Endodermal cell (in vitro differentiated cells): Measurements from ENCODE around the gene NDUFA12. TPM values are rescaled to one million over a fixed set of nuclear protein-coding genes. Genes with fewer than 3 reads are reported as not detected.

Experiments
- DNase-seq: peaks from one replicate; pipeline ENCODE4 v3.0.0-alpha.2; 2017
- H3K27ac ChIP-seq: 2 replicates; pipeline ENCODE4 v1.5.1; 2013; ENCODE audit warnings: mild to moderate bottlenecking, low read depth, low read length, moderate library complexity
- H3K27me3 ChIP-seq: 2 replicates; pipeline ENCODE4 v1.6.1; 2013; ENCODE audit warnings: mild to moderate bottlenecking, low read length, moderate library complexity; ENCODE audit not compliant: insufficient read depth, control insufficient read depth, poor library complexity, severe bottlenecking
- H3K36me3 ChIP-seq: 2 replicates; pipeline ENCODE4 v1.7.0; 2013; ENCODE audit warnings: mild to moderate bottlenecking, low read length, moderate library complexity; ENCODE audit not compliant: control insufficient read depth, insufficient read depth
- H3K4me1 ChIP-seq: one replicate; pipeline ENCODE4 v1.7.0; 2013; ENCODE audit warnings: low read length; ENCODE audit not compliant: control insufficient read depth, insufficient read depth
- H3K4me3 ChIP-seq: 2 replicates; pipeline ENCODE4 v1.5.1; 2013; ENCODE audit warnings: mild to moderate bottlenecking, low read length, moderate library complexity
- H3K9ac ChIP-seq: 2 replicates; pipeline ENCODE4 v1.6.1; 2013; ENCODE audit warnings: mild to moderate bottlenecking, low read length, moderate library complexity; ENCODE audit not compliant: poor library complexity, severe bottlenecking; ENCODE audit errors: extremely low read depth
- H3K9me3 ChIP-seq: 2 replicates; pipeline ENCODE4 v1.6.1; 2013; ENCODE audit warnings: mild to moderate bottlenecking, low read length, moderate library complexity; ENCODE audit not compliant: control insufficient read depth
- H3K27ac Mint-ChIP-seq: 2 replicates; pipeline ENCODE4 v1.8.0; 2020; ENCODE audit warnings: mixed read lengths
- H3K27me3 Mint-ChIP-seq: 2 replicates; pipeline ENCODE4 v1.8.0; 2021; ENCODE audit warnings: mild to moderate bottlenecking, mixed read lengths; ENCODE audit not compliant: insufficient read depth
- H3K36me3 Mint-ChIP-seq: 2 replicates; pipeline ENCODE4 v1.8.0; 2020; ENCODE audit warnings: low read depth, mixed read lengths
- H3K4me1 Mint-ChIP-seq: 2 replicates; pipeline ENCODE4 v1.8.0; 2020; ENCODE audit warnings: mixed read lengths
- H3K4me3 Mint-ChIP-seq: 2 replicates; pipeline ENCODE4 v1.8.0; 2020; ENCODE audit warnings: mild to moderate bottlenecking, moderate library complexity, mixed read lengths
- H3K9me3 Mint-ChIP-seq: 2 replicates; pipeline ENCODE4 v1.8.0; 2020; ENCODE audit warnings: mild to moderate bottlenecking, mixed read lengths
- WGBS, 2 experiments: methylation state at CpG; one replicate each; pipeline versions ENCODE4 v1.1.5 to v1.1.7; 2013; ENCODE audit warnings: missing lambda C conversion rate in 2 of 2, mixed read lengths in 1 of 2; ENCODE audit not compliant: insufficient coverage in 1 of 2, insufficient read length in 1 of 2; 5-methylcytosine and 5-hydroxymethylcytosine counted together
- total RNA-seq, 2 donors: library from RNA; stranded (reverse); fragmentation: NEBNext Ultra II Directional in 1 of 2; extraction: Animal tissue kit (Norgen Biotek cat#: 25700) in 1 of 2; gene quantifications; 2 replicates in 1 of 2; 3 replicates in 1 of 2; pipeline ENCODE4 v1.2.1, GENCODE V29; 2021
- TF ChIP-seq, protein P1 (sequence below): fragments of 200-600 bp; sonication (generic); conservative IDR thresholded peaks from 2 replicates; pipeline ENCODE4 v1.5.0; 2021; ENCODE audit warnings: antibody characterized with exemption, mild to moderate bottlenecking

The NDUFA12 gene
- total RNA-seq, 2 donors from 2014 or later, result 113 to 131 TPM

GRCh38 chr12:95034750-95035149, 31.3 kb upstream of the NDUFA12 start:
- Histone ChIP-seq H3K9me3 (no peaks in the 10 kb centered on the region), H3K36me3 (peaks cover 86% of the 10 kb centered on the region), H3K27ac (no peak overlapping the region), H3K27me3 (no peaks in the 10 kb centered on the region), H3K4me1 (no peaks in the 10 kb centered on the region), H3K9ac (no peak overlapping the region), H3K4me3 (no peak overlapping the region)
- H3K4me3 Mint-ChIP-seq, result no peak overlapping the region
- H3K4me1 Mint-ChIP-seq, result no peaks in the 10 kb centered on the region
- H3K27me3 Mint-ChIP-seq, result no peaks in the 10 kb centered on the region
- H3K36me3 Mint-ChIP-seq, result peaks cover 31% of the 10 kb centered on the region
- H3K9me3 Mint-ChIP-seq, result no peaks in the 10 kb centered on the region
- H3K27ac Mint-ChIP-seq, result no peak overlapping the region
- no peak for DNase-seq
- 88% methylated on average over 1 of the region's 1 CpG; no CpG with 5 or more reads in 1 of the 2 experiments for WGBS, 2 experiments
- TF ChIP-seq, protein P1, sequence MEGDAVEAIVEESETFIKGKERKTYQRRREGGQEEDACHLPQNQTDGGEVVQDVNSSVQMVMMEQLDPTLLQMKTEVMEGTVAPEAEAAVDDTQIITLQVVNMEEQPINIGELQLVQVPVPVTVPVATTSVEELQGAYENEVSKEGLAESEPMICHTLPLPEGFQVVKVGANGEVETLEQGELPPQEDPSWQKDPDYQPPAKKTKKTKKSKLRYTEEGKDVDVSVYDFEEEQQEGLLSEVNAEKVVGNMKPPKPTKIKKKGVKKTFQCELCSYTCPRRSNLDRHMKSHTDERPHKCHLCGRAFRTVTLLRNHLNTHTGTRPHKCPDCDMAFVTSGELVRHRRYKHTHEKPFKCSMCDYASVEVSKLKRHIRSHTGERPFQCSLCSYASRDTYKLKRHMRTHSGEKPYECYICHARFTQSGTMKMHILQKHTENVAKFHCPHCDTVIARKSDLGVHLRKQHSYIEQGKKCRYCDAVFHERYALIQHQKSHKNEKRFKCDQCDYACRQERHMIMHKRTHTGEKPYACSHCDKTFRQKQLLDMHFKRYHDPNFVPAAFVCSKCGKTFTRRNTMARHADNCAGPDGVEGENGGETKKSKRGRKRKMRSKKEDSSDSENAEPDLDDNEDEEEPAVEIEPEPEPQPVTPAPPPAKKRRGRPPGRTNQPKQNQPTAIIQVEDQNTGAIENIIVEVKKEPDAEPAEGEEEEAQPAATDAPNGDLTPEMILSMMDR, result no peak

DNA sequence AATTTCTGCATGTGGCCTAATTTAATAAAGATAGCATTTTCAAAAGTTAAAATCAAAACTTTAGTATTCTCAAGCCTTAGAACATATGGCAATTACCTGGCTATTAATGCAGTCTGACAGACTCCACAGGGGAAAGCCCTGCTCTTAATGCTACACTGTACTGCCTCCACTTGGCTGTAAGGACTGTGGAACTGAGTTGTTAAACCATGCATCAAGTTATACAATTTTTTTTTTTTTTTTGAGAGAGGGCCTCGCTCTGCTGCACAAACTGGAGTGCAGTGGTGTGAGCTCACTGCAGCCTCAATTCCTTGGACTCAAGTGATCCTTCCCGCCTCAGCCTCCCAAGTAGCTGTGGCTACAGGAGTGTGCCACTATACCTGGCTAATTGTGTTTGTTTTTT, 19.0 kb upstream of the NDUFA12 start:
- TF ChIP-seq, protein P1, result no peak
- Histone ChIP-seq H3K27me3 (no peaks in the 10 kb centered on the region), H3K4me3 (no peak overlapping the region), H3K36me3 (peaks cover 52% of the 10 kb centered on the region), H3K9me3 (no peaks in the 10 kb centered on the region), H3K9ac (no peak overlapping the region), H3K4me1 (no peaks in the 10 kb centered on the region), H3K27ac (no peak overlapping the region)
- 96 to 100% methylated on average over 1 to 2 of the region's 2 CpGs for WGBS, 2 experiments
- Mint-ChIP-seq H3K9me3 (no peaks in the 10 kb centered on the region), H3K36me3 (peaks cover 31% of the 10 kb centered on the region), H3K4me1 (no peaks in the 10 kb centered on the region), H3K27ac (no peak overlapping the region), H3K27me3 (no peaks in the 10 kb centered on the region), H3K4me3 (no peak overlapping the region)
- DNase-seq, result no peak

GRCh38 chr12:95017482-95017881, 14.0 kb upstream of the NDUFA12 start:
- TF ChIP-seq, protein P1, result no peak
- peaks cover 13% of the 10 kb centered on the region for H3K36me3 ChIP-seq
- Mint-ChIP-seq H3K27ac (no peak overlapping the region), H3K4me1 (no peaks in the 10 kb centered on the region), H3K9me3 (peaks cover 6% of the 10 kb centered on the region), H3K4me3 (no peak overlapping the region), H3K27me3 (no peaks in the 10 kb centered on the region), H3K36me3 (peaks cover 17% of the 10 kb centered on the region)
- H3K9ac ChIP-seq, result no peak overlapping the region
- no peaks in the 10 kb centered on the region for H3K27me3 ChIP-seq
- no peaks in the 10 kb centered on the region for H3K4me1 ChIP-seq
- H3K27ac ChIP-seq, result no peak overlapping the region
- no peak for DNase-seq
- no peak overlapping the region for H3K4me3 ChIP-seq
- WGBS, 2 experiments, result 91% methylated on average over 1 of the region's 1 CpG; no CpG with 5 or more reads in 1 of the 2 experiments
- no peaks in the 10 kb centered on the region for H3K9me3 ChIP-seq
